Calu3 (cell line): Measurements from ENCODE around the gene GPS1. TPM values are rescaled to one million over a fixed set of nuclear protein-coding genes. Genes with fewer than 3 reads are reported as not detected.

Experiments used
- BruUV-seq: library from RNA; stranded (reverse); fragments of 400-500 nt; replicated peaks from 2 replicates; lab custom pipeline; 2021; lab: Mats Ljungman, UMichigan
- CTCF ChIA-PET: fragments of 300-600 bp; sonication (Branson Sonifier 250); formaldehyde crosslinking; loops from one replicate; lab custom pipeline; 2022; ENCODE audit warnings: antibody characterized with exemption; lab: Charles Lee
- DNase-seq: peaks from one replicate; pipeline ENCODE4 v3.0.0; 2022
- H3K27ac Mint-ChIP-seq: one replicate; pipeline ENCODE4 v1.8.0; 2022; ENCODE audit warnings: mixed read lengths; ENCODE audit not compliant: unreplicated experiment
- H3K27me3 Mint-ChIP-seq: one replicate; pipeline ENCODE4 v1.8.0; 2022; ENCODE audit warnings: mixed read lengths; ENCODE audit not compliant: unreplicated experiment
- H3K36me3 Mint-ChIP-seq: one replicate; pipeline ENCODE4 v1.8.0; 2022; ENCODE audit warnings: mild to moderate bottlenecking, moderate library complexity, mixed read lengths; ENCODE audit not compliant: insufficient read depth, unreplicated experiment
- H3K4me1 Mint-ChIP-seq: one replicate; pipeline ENCODE4 v1.8.0; 2022; ENCODE audit warnings: mild to moderate bottlenecking, low read depth, mixed read lengths; ENCODE audit not compliant: unreplicated experiment
- H3K4me3 Mint-ChIP-seq: one replicate; pipeline ENCODE4 v1.8.0; 2022; ENCODE audit warnings: mild to moderate bottlenecking, low read depth, moderate library complexity, mixed read lengths; ENCODE audit not compliant: unreplicated experiment
- H3K9me3 Mint-ChIP-seq: one replicate; pipeline ENCODE4 v1.8.0; 2022; ENCODE audit warnings: low read depth, mixed read lengths; ENCODE audit not compliant: unreplicated experiment
- CTCF ChIP-seq: fragments of 200-600 bp; IDR thresholded peaks from one replicate; pipeline ENCODE4 v1.8.0; 2022; ENCODE audit warnings: antibody characterized with exemption; ENCODE audit not compliant: unreplicated experiment
- intact Hi-C: fragments of 100-400 bp; cut with micrococcal nuclease; formaldehyde crosslinking; loops from one replicate; pipeline ENCODE4 v1.10.0; 2022; ENCODE audit not compliant: unreplicated experiment
- total RNA-seq: library from RNA; stranded (reverse); gene quantifications from 2 replicates; pipeline ENCODE4 v1.2.3, GENCODE V29; 2022

The GPS1 gene
- total RNA-seq, 1 experiment from 2014 or later, result 114 TPM

GRCh38 chr17:82094931-82095776 lies 43.5 kb downstream of the GPS1 start:
- TF ChIP-seq CTCF, result no peak
- intact Hi-C loops, result no loop called here
- CTCF ChIA-PET, result no interaction called here
- peak overlapping the region; percentile 87 for H3K4me3 Mint-ChIP-seq
- DNase-seq, result no peak
- H3K27me3 Mint-ChIP-seq, result no peaks in the 10 kb centered on the region
- no peaks in the 10 kb centered on the region for H3K9me3 Mint-ChIP-seq
- no TSS peak for BruUV-seq
- peaks cover 77% of the 10 kb centered on the region for H3K36me3 Mint-ChIP-seq
- peaks cover 9% of the 10 kb centered on the region for H3K4me1 Mint-ChIP-seq
- peak overlapping the region; percentile 70 for H3K27ac Mint-ChIP-seq

GRCh38 chr17:82095777-82096708 lies 44.3 kb downstream of the GPS1 start:
- no TSS peak for BruUV-seq
- H3K36me3 Mint-ChIP-seq, result peaks cover 77% of the 10 kb centered on the region

GRCh38 chr17:82096709-82097183 lies 45.0 kb downstream of the GPS1 start:
- Mint-ChIP-seq H3K27me3 (no peaks in the 10 kb centered on the region), H3K4me1 (peaks cover 9% of the 10 kb centered on the region), H3K4me3 (peak overlapping the region; percentile 87), H3K36me3 (peaks cover 77% of the 10 kb centered on the region), H3K9me3 (no peaks in the 10 kb centered on the region), H3K27ac (peak overlapping the region; percentile 70)
- TF ChIP-seq CTCF, result no peak
- no peak for DNase-seq
- BruUV-seq, result no TSS peak
- intact Hi-C loops, result no loop called here
- CTCF ChIA-PET, result no interaction called here

More at GRCh38 chr17:82095777-82096708, 44.3 kb downstream of the GPS1 start:
- peaks cover 9% of the 10 kb centered on the region for H3K4me1 Mint-ChIP-seq
- no peaks in the 10 kb centered on the region for H3K9me3 Mint-ChIP-seq
- CTCF ChIA-PET, result no interaction called here
- DNase-seq, result no peak
- H3K27me3 Mint-ChIP-seq, result no peaks in the 10 kb centered on the region
- peak overlapping the region; percentile 87 for H3K4me3 Mint-ChIP-seq
- no peak for TF ChIP-seq CTCF
- peak overlapping the region; percentile 70 for H3K27ac Mint-ChIP-seq
- intact Hi-C loops, result no loop called here

- TF ChIP-seq CTCF, result no peak
- Mint-ChIP-seq H3K27me3 (no peaks in the 10 kb centered on the region), H3K4me1 (peaks cover 9% of the 10 kb centered on the region), H3K9me3 (no peaks in the 10 kb centered on the region), H3K4me3 (peak overlapping the region; percentile 87), H3K27ac (no peak overlapping the region), H3K36me3 (peaks cover 77% of the 10 kb centered on the region)
- DNase-seq, result peak; percentile 71
- intact Hi-C loops, result no loop called here
- BruUV-seq, result TSS peak; percentile 54
- CTCF ChIA-PET, result interaction anchor here (1.0 kb wide), 1 partner anchor 138 kb away, joined by 3 read pairs; no protein-coding TSS in a partner anchor
Measured at GRCh38 chr17:82097184-82097918, 45.7 kb downstream of the GPS1 start.
